ENCODE results near the gene DDX59. TPM values are rescaled to one million over a fixed set of nuclear protein-coding genes. Genes with fewer than 3 reads are reported as not detected.
"Not testable (repeated sequence)": the region's sequence is repeated elsewhere in the genome, so short reads cannot be mapped to it uniquely, and the experiment has no call there.

The DDX59 gene
- total and polyA plus RNA-seq, 10 of the 15 experiments (the other 5 are each of a cell fraction or from before 2014, with no cell fraction given) = 17.3 to 42.1 (median 23.6) TPM

- no peak overlapping the region for H3K4me3 ChIP-seq
- ATAC-seq (no peak), FAIRE-seq (no peak), DNase-seq (ENCODE audit: low read depth, low spot score) (no peak)
- H3K4me1 ChIP-seq (ENCODE audit: control insufficient read depth, insufficient read depth, low read length) = peaks cover 34% of the 10 kb centered on the region
- in situ Hi-C loops (cut with MboI) (no loop called here), intact Hi-C loops (cut with micrococcal nuclease; ENCODE audit: unreplicated experiment) (no loop called here)
- no peaks in the 10 kb centered on the region for H3K79me2 ChIP-seq (ENCODE audit: control insufficient read depth, insufficient read depth, low read length)
- BruUV-seq (replicated peaks) = no TSS peak
- TF ChIP-seq CREM (IDR thresholded peaks at IDR 0.05; ENCODE audit: low read depth) (no peak), ZBTB40 (IDR thresholded peaks at IDR 0.05; ENCODE audit: borderline replicate concordance) (no peak), GABPA (IDR thresholded peaks at IDR 0.05; ENCODE audit: low read depth) (no peak), POLR2A (IDR thresholded peaks at IDR 0.05; ENCODE audit: low read depth, low read length) (no peak), SREBF1 (IDR thresholded peaks at IDR 0.05; ENCODE audit: low read length) (no peak), NFYA (IDR thresholded peaks at IDR 0.05; ENCODE audit: borderline replicate concordance, low read depth, low read length) (no peak), BCL11A (IDR thresholded peaks at IDR 0.05; ENCODE audit: low read depth, low read length) (no peak), JUND (IDR thresholded peaks at IDR 0.05; ENCODE audit: low read depth, low read length) (no peak), GATAD2B (conservative IDR thresholded peaks at IDR 0.05; ENCODE audit: low read depth) (no peak), SMARCA5 (IDR thresholded peaks at IDR 0.05) (no peak), EGR1 (IDR thresholded peaks at IDR 0.05; ENCODE audit: borderline replicate concordance in 1 of 2, low read depth in 2 of 2, low read length in 2 of 2) (no peak), USF1 (IDR thresholded peaks at IDR 0.05; ENCODE audit: borderline replicate concordance, extremely low read length, insufficient read depth, low read depth, low read length) (no peak), ATF3 (IDR thresholded peaks at IDR 0.05; ENCODE audit: borderline replicate concordance, extremely low read depth, low read depth, low read length) (no peak)
- CTCF ChIA-PET = no interaction called here
- H3K9ac ChIP-seq (ENCODE audit: control insufficient read depth, insufficient read depth, low read length) = no peak overlapping the region
- no peaks in the 10 kb centered on the region for H3K27me3 ChIP-seq (replicated peaks in 1 of 2; ENCODE audit: control insufficient read depth in 2 of 2, insufficient read depth in 2 of 2, low read length in 1 of 2)
- no peak overlapping the region for H3K27ac ChIP-seq (ENCODE audit: control insufficient read depth, insufficient read depth)
- H3K4me2 ChIP-seq (ENCODE audit: control insufficient read depth, insufficient read depth) = no peak overlapping the region
- no peaks in the 10 kb centered on the region for H4K20me1 ChIP-seq (ENCODE audit: control insufficient read depth, insufficient read depth)
- RAD21 ChIA-PET (ENCODE audit: unreplicated experiment) = no interaction called here
- 94% methylated on average over 1 of the region's 1 CpG for WGBS (ENCODE audit: insufficient coverage, insufficient replicate concordance, low lambda C conversion rate, missing lambda C conversion rate)
- no peaks in the 10 kb centered on the region for H3K36me3 ChIP-seq (ENCODE audit: control insufficient read depth in 2 of 2, insufficient read depth in 2 of 2, low read length in 1 of 2)
- POLR2A ChIA-PET = no interaction called here
- H2AFZ ChIP-seq (ENCODE audit: control insufficient read depth, low read depth, low read length) = no peak overlapping the region
- no peaks in the 10 kb centered on the region for H3K9me3 ChIP-seq (replicated peaks; ENCODE audit: control insufficient read depth, insufficient read depth, low read length)
- SMC1A ChIA-PET (ENCODE audit: uncharacterized antibody, unreplicated experiment) = no interaction called here
These were observed 38.3 kb downstream of the DDX59 start for GRCh38 chr1:200631375-200631774.

GRCh38 chr1:200630515-200630899, 39.2 kb downstream of the DDX59 start:
- H2AFZ ChIP-seq (ENCODE audit: control insufficient read depth, low read depth, low read length); H3K9me3 ChIP-seq (replicated peaks; ENCODE audit: control insufficient read depth, insufficient read depth, low read length); in situ Hi-C loops (cut with MboI); H4K20me1 ChIP-seq (ENCODE audit: control insufficient read depth, insufficient read depth); FAIRE-seq; H3K9ac ChIP-seq (ENCODE audit: control insufficient read depth, insufficient read depth, low read length); BruUV-seq (replicated peaks); H3K4me2 ChIP-seq (ENCODE audit: control insufficient read depth, insufficient read depth); H3K4me3 ChIP-seq; intact Hi-C loops (cut with micrococcal nuclease; ENCODE audit: unreplicated experiment); DNase-seq (ENCODE audit: low read depth, low spot score); H3K79me2 ChIP-seq (ENCODE audit: control insufficient read depth, insufficient read depth, low read length); H3K27ac ChIP-seq (ENCODE audit: control insufficient read depth, insufficient read depth); ATAC-seq; H3K27me3 ChIP-seq (replicated peaks in 1 of 2; ENCODE audit: control insufficient read depth in 2 of 2, insufficient read depth in 2 of 2, low read length in 1 of 2); H3K36me3 ChIP-seq (ENCODE audit: control insufficient read depth in 2 of 2, insufficient read depth in 2 of 2, low read length in 1 of 2): not testable (repeated sequence)
- CTCF ChIA-PET = interaction anchor here (0.6 to 1.6 kb wide), 4 partner anchors 34 to 341 kb away, joined by 3 to 5 read pairs (median 4); no protein-coding TSS in a partner anchor
- POLR2A ChIA-PET = interaction anchor here (0.7 kb wide), 1 partner anchor 11 kb away, joined by 3 read pairs; no protein-coding TSS in a partner anchor
- H3K4me1 ChIP-seq (ENCODE audit: control insufficient read depth, insufficient read depth, low read length) = peaks cover 34% of the 10 kb centered on the region
- SMC1A ChIA-PET (ENCODE audit: uncharacterized antibody, unreplicated experiment) = interaction anchor here (0.7 to 1.1 kb wide), 4 partner anchors 25 to 151 kb away, joined by 3 to 4 read pairs (median 3); no protein-coding TSS in a partner anchor
- RAD21 ChIA-PET (ENCODE audit: unreplicated experiment) = interaction anchor here (0.7 to 10.2 kb wide), 3 partner anchors 8 to 144 kb away, joined by 3 to 175 read pairs (median 4); partner anchors contain the start of gene DDX59
- WGBS (ENCODE audit: insufficient coverage, insufficient replicate concordance, low lambda C conversion rate, missing lambda C conversion rate) = 93% methylated on average over 8 of the region's 8 CpGs

Data from GM12878 (cell line).